HG03103 (cell line): ENCODE measurements around the gene SPATA32.

Experiments used
- ATAC-seq: cut with Tn5 transposase; IDR thresholded peaks from one replicate; pipeline ENCODE4 v1.9.1; 2021; ENCODE audit warnings: low read depth; ENCODE audit not compliant: unreplicated experiment

SPATA32 gene

DNA sequence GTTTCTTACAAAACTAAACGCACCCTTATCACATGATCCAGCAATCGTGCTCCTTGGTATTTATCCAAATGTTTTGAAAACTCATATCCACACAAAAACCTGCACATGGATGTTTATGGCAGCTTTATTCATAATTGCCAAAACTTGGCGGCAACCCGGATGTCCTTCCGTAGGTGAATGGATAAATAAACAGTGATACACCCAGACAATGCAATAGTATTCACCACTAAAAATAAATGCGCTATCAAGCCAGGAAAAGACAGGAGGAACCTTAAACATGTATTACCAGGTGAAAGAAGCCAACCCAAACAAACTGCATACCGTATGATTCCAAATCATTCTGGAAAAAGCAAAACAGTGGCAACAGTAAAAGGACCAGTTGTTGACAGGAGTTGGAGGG lies 10.0 kb downstream of the SPATA32 start:
- no peak for ATAC-seq

DNA sequence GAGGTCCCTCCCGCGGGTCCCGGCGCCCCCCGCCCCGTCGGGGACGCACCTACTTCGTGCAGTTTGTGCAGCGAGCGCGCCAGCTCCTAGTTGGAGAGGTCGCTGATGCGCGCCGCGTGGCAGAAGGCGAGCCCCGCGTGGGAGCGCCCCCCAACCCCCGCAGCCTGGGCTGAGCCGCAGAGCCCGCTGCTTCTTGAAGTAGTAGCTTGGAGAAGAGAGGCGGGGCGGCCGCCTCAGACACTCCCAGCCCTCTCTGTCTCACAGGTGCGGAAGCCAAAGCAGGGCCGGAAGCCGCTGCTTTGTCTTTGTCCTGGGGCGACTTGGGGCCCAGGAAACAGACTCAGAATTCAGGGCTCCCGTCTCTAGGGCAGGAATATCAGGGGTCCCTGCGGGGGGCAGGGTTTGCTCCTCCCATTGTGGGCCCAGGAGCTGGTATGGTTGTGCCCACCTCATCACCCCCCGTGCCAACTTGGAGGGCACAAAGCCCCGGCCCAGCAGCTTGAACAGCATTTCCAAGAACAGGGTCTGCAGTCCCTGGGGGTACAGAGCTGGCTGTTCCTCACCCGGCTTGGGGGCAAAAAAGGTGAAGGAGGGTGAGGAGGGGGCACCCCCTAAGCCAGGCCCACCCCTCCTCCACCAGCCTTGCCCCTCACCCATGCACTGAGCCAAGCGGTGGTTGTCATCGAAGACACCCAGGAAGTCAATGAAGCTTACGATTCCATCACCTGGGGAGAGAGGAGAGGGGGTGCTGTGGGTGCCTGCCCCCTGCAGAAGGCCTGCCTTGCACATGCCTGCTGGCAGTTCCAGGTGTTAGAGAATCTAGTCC lies 13.5 kb downstream of the SPATA32 start:
- ATAC-seq = peak; percentile 39

DNA sequence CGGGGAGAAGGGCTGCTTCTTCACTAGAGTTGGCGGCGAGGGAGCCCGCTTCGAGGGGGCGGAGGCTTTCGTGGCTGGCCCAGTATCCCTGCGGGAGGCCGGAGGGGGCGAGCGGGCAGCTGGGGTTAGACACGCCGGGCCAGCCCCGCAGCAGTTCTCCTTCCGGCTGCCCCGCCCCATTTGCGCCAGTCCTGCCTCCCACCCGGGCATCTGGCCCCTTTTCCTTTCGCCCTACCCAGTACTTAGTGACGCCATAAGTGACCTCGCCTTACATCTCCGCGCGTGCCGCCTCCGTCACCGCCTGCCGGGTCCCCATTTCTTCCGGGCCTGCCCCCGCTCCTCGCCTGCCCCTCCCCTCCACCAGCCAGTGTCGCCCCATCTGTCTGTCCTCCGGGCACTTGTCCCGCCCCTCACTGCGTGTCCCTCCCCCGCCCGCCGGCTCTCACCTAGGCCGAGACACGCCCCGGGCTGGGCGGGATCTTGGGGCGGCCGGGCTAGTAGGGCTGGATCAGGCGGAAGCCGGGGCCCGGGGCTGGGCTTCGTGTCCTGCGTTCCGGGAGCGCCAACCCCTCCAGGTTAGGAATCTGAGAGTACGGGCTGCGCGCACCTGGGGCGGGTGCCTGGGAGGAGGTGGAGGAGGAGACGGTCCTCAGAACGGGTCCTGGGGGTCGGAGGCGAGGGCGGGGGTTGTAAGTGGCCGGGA lies 14.3 kb downstream of the SPATA32 start:
- ATAC-seq = peak; percentile 71

DNA sequence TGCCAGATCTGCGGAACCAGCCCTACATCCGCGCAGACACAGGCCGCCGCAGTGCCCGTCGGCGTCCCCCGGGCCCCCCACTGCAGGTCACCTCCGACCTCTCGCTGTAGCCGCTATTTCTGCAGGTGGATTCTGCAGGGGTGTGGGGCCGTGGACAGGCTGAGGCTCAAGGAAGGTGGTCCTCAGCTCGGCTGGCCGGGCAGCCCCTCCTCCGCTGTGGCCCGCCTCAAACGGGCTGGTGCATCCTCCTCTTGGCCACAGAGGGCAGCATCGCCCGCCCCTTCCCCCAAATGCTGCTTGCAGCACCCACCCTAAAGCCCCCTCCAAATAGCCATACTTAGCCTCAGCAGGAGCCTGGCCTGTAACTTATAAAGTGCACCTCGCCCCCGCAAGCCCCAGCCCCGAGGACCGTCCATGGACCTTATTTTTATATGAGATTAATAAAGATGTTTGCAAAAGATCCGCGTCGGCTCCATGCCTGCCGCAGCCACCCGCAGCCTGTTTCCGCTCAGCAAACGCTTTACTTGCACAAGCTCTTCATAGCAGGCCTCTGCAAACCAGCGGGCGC lies 14.9 kb downstream of the SPATA32 start:
- ATAC-seq = no peak

DNA sequence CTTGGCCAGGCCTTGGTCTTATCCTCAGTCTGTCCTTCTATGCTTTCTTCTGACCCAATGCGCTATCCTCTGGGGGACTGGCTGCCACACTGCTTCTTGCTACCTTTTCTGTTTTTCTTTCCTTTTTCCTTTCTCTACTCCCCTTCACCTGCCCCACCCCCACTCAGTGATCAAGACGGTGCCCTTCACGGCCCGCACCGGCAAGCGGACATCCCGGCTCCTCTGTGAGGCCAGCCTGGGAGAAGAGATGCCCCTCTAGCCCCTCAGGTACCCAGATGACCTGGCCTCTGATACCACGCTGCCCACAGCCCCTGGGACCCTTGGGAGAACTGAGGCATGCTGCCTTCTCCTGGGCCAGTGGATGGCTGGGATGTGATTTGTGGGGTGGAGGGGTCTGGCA lies 15.6 kb downstream of the SPATA32 start:
- no peak for ATAC-seq

DNA sequence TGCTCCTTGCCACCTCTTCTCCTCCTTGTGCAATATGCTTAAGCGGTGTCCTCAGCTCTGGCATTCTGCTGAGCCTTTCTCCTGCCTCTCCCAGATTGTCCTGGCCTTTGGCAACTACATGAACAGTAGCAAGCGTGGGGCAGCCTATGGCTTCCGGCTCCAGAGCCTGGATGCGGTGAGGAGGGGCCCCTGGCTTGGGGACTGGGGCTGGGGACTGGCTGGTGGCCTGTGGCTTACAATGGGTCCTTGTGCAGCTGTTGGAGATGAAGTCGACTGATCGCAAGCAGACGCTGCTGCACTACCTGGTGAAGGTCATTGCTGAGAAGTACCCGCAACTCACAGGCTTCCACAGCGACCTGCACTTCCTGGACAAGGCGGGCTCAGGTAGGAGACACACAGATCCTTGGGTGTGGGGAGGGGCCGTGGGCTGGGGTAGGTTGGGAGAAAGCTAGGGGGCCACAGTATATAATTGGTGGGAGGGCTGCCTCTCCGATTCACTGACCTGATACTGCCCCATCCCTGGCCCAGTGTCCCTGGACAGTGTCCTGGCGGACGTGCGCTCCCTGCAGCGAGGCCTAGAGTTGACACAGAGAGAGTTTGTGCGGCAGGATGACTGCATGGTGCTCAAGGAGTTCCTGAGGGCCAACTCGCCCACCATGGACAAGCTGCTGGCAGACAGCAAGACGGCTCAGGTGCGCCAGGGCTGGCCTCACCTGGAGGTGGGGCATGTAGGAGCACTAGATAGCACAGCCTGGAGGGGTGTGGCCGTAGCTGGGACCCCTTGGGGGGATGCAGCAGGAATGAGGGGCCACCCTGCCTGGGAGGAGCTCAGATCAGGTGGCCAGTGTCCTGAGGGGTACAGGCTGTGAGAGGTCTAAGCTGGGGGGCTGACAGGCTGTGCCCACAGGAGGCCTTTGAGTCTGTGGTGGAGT lies 16.9 kb downstream of the SPATA32 start:
- ATAC-seq = no peak

DNA sequence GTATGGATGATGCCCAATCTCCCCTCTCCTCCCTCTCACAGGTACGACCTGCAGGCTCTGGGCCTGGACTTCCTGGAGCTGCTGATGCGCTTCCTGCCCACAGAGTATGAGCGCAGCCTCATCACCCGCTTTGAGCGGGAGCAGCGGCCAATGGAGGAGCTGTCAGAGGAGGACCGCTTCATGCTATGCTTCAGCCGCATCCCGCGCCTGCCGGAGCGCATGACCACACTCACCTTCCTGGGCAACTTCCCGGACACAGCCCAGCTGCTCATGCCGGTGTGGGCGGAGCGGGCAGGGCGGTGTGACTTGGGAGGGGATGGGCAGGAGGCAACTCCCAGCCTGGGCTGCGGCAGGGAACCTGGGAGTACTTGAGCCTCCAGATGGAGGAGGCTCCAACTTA lies 18.1 kb downstream of the SPATA32 start:
- no peak for ATAC-seq

DNA sequence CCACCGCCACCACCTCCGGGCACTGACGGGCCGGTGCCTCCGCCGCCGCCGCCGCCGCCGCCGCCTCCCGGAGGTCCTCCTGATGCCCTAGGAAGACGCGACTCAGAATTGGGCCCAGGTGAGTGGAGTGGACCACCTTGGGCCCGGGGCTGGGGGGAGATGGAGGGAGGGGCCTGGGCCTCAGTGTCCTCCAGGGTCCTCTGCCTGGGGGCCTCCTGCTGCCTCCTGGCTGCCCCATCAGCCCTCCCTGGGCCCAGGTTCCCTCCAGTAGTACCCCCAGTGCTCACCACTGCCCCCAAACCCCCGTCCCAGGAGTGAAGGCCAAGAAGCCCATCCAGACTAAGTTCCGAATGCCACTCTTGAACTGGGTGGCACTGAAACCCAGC lies 19.9 kb downstream of the SPATA32 start:
- no peak for ATAC-seq

DNA sequence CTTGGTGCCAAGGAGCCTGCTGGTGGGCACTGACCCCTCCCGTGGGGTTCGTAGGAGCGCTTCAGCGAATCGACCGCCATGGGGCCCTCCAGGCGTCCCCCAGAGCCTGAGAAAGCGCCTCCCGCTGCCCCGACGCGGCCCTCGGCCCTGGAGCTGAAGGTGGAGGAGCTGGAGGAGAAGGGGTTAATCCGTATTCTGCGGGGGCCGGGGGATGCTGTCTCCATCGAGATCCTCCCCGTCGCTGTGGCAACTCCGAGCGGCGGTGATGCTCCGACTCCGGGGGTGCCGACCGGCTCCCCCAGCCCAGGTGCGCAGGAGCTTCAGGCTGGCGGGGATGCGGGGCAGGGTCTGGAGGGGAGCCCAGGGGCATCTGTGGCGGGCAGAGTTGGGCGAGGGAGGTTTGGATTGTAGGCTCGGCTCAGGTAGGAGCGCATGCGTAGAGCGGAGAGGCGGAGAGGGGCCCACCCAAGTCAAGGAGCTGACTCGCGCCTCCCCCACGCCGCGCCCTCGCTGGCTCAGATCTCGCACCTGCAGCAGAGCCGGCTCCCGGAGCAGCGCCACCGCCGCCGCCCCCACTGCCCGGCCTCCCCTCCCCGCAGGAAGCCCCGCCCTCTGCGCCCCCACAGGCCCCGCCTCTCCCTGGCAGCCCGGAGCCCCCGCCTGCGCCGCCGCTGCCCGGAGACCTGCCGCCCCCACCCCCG lies 20.4 kb downstream of the SPATA32 start:
- no peak for ATAC-seq

DNA sequence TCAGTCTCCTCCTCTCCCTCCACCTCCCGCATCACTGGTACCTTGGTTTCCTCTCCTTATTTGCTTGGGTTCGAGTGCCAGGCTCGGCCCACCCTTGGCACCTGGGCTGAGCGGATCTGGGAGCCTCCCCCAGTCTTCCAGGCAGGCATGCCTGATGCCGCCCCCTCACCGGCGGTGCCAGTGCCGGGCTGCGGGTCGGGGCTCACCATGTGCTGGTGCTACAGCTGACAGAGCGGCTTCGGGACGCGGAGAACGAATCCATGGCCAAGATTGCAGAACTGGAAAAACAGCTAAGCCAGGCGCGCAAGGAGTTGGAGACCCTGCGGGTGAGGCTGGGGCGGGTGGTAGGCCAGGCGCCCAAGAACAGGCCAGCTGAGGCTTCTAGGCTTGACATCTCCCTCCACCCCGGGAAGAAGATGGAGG lies 21.0 kb downstream of the SPATA32 start:
- ATAC-seq = no peak

DNA sequence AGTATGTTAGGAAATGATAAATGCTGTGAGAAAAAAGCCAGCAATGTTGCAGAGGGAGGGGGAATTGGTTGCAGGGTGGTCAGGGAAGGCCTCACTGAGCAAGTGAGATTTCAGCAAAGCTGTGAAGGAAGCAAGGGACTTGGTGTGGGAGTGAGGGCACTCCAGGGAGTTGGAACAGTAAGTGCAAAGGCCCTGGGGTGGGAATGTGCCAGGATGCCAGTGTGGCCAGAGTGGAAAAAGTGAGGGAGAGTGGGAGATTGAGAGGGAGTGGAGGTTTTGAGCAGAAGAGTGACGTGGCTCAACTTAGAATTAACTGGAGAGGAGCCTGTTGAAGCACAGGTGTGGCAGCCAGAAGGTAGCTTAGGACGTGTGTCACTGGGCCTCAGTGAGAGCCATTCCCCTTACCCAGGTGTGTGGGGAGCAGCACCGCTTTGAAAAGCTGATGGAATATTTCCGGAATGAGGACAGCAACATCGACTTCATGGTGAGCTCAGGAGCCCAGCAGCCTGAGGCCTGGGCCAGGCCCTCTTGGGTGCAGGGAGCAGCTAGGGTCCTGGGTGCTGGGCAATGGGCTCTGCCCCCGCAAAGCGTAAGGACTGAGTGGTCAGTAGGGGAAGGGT lies 23.6 kb downstream of the SPATA32 start:
- no peak for ATAC-seq

DNA sequence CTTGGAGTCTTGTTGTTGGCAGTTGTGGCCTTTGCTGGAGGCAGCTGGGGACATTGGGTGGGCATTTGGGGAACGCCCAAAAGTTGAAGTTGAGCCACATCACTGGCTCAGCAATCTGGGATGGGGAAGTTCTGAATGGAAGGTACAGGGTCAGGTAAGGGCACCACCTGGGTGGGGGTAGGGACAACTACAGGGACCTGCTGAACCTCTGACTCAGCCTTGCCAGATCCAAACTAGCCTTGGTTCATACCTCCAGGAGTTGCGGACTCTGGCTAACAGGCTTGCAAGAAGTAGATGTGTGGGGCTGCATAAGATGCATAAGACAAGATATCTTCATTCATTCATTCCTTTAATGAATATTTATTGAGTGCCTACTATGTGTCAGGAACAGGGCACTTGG lies 24.2 kb downstream of the SPATA32 start:
- no peak for ATAC-seq

DNA sequence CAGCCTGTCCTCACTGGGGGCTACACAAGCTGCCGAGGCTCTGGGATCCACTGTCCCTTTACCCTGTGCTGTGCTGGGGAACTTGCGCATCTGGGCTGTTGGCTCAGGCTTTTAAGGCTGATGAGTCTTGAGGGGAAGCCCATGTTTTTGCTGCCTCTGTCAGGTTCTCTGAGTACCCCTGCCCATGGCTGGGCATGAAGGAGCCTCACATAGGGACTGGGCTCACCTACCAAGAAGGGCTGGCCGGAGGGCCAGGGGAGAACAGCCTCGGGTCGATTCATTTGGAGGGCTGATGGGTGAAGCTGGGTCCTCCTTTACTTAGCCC lies 25.6 kb downstream of the SPATA32 start:
- ATAC-seq = no peak

DNA sequence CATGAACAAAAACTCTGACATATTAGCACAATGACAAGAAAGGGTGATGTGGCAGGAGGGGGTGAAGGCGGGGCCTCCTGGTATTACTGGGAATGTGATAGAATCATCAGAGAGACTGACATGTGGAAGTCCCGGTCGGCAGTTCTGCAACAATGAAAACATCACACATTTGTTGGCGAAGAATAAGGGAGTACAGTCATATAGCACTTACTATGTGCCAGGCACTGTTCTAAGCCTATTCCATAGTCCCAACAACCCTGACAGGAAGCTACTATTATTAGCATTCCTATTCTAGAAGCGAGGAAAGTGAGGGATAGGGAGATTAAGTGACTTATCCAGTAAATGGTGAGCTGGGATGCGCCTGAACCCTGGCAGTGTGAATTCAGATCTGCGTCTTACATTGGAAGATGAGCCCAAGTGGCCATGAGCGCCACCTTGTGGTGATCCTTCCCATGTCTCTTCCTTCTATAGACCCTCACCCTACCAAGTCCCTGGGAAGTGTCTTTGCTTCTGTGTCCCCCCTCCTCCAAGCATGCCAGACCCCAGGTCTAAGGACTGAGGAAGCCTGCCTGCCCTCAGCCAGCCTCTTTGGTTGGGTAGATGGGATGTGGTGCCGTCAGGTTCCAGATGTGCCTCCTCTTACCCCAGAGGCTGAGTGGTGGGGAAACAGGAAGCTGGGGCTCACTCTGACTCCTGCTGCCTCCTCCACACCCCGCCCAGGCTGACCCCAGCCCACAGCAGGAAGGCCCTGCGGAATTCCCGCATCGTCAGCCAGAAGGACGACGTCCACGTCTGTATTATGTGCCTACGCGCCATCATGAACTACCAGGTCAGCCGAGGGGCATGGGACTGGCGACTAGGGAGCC lies 26.2 kb downstream of the SPATA32 start:
- ATAC-seq = no peak

DNA sequence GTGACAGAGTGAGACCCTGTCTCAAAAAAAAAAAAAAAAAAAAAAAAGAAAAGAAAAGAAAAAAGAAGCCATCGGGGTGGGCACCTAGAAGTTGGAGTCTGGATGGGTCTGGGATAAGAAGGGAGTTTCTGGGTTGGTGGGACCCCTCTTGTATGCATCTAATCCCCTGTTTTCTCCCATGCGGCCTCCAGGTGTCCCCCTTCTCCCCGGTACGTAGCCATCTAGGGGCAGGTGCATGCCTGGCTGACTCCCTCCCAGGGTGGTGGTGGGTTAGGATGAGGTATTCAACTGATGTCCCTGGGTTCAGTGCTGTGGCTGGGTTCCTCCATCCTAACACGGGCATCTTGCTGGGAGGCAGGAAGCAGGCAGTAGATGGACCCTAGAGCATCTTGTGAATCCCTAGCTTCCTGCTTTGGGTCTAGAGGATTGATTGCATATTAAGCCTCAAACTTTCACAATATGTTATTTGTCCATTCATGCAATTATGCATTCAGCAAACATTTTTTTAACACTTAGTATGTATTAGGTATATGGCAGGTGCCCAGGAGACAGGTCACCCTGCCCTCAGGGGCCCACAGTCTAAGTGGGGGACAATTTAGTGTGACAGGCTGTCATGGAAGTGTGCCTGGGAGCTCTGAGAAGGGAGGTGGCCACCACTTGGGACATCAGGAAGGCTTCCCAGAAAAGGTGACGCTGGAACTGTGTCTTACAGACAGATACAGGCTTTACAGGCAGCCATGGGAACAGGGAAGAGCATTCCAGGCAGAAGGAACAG lies 27.1 kb downstream of the SPATA32 start:
- ATAC-seq = no peak

DNA sequence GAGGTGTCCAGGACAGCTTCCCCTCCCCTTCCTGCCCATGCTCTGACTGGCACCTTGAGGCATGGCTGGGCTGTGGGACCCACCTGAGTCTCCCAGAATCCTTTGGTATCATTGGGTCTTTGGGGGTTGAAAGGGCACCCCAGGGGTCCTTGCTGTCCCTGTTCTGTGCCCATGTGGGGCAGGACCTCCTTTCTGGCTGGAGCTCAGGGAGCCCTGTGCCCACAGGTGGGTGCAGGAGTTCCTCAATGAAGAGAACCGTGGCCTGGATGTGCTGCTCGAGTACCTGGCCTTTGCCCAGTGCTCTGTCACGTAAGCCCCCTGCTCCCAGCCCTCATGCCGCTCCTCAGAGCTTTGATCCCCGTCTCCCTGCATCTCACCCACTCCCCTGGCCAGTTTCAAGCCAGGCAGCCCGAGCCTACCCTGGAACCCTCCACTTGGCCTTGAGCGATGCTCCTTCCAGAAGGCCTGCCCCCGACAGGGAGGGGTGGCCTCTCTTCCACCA lies 28.4 kb downstream of the SPATA32 start:
- no peak for ATAC-seq

DNA sequence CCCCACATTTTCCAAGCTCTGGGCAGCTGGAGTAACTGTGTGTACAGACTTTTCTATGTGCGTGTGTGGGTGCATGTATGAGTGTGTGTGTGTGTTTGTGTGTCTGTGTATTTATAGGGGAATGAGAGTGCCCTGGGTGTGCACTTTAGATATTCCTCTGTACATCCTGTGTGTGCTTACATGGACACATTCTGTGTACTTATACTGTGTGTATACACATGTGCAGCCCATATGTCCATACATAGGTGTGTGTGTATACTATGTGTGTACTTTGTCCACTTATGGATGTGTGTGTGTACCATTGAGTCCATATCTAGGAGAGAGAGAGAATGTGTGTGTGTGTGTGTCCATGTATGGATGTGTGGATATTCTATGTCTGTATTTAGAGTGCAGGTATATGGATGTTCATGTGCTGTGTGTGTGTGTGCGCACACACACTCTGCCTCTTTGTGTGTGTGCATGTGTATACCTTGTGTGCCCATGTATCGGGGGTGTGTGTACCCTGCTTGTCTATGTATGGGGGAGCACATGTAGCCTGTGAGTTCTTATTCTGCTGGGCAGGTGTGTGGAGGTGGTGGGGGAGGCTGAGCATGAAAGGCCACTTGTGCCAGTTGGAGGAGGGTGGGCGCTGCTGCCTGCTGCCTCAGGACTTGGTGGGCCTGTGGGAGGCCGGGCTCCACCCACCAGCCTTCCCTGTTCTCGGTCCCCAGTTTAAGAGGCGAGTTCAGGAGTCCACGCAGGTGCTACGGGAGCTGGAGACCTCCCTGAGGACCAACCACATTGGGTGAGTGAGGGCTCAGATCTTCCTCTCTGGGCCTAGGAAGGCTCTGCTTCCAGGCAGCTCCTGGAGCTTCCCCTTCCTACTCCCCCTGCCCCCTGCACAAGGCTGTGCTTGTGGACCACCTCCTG lies 29.1 kb downstream of the SPATA32 start:
- no peak for ATAC-seq
